GM23248 (cell line): ENCODE measurements around the gene PPM1H.

ENCODE experiments used
- EZH2 ChIP-seq: fragments of 200-600 bp; sonication (generic); IDR thresholded peaks from 2 replicates; pipeline ENCODE4 v1.6.1; 2018; ENCODE audit warnings: antibody characterized with exemption, mild to moderate bottlenecking; ENCODE audit not compliant: insufficient read depth, poor library complexity, severe bottlenecking
- EZH2phosphoT487 ChIP-seq: fragments of 200-600 bp; sonication (generic); IDR thresholded peaks from 2 replicates; pipeline ENCODE4 v1.6.1; 2018; ENCODE audit warnings: antibody characterized with exemption, moderate library complexity, mild to moderate bottlenecking, low read depth; ENCODE audit not compliant: insufficient read depth

DNA sequence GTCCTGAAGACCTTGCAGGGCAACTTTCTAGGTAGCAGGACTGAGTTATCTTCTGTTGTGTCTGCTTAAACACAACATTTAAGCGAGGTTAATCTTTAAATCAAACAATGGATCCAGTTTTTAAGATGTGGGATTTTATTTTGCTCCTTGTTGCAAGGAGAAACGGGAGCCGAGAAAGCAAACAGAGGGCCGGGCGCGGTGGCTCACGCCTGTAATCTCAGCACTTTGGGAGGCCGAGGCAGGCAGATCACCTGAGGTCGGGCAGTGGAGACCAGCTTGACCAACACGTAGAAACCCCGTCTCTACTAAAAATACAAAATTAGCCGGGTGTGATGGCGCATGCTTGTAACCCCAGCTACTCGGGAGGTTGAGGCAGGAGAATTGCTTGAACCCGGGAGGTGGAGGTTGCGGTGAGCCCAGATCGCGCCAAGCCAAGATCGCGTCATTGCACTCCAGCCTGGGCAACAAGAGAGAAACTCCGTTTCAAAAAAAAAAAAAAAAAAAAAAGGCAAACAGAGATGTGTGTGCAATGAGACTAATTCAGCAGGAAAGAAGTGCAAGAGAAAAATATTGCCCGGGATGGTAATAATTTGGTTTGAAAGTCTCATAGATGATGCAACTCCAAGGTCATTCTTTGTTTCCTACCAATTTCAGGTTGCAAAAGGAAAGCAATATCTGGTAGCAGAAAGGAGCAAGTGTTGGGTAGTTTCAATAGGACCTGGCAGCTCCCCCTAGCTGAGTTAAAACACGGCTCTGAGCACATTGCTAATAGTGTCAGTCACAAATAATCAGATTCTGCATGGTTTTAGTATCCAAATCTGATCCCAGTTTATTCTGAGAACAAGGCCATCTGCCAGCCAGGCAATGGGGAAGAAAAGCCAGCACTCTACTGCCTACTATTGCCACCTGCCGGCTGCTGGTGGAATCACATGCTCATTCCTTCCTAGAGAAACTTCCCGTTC lies 141.4 kb downstream of the PPM1H start:
- TF ChIP-seq EZH2: no peak
- no peak for TF ChIP-seq EZH2phosphoT487
